RWPE2 (cell line): ENCODE results near the gene NR6A1.

Experiments
- ATAC-seq: fragments of 200-7000 bp; cut with Tn5 transposase; 3 replicates; pipeline ENCODE4 v1.9.1; 2021; ENCODE audit warnings: low read depth
- DNase-seq: peaks from one replicate; pipeline ENCODE4 v3.0.0-alpha.2; 2020; ENCODE audit warnings: low spot score
- H3K27ac ChIP-seq: fragments of 450-650 bp; 2 replicates; pipeline ENCODE4 v1.5.1; 2017; ENCODE audit warnings: mild to moderate bottlenecking; ENCODE audit not compliant: poor library complexity, severe bottlenecking
- H3K27me3 ChIP-seq: fragments of 250-450 bp; sonication (Bioruptor Pico); 2 replicates; pipeline ENCODE4 v1.5.1; 2021; ENCODE audit warnings: mild to moderate bottlenecking, moderate library complexity; ENCODE audit not compliant: insufficient read depth, poor library complexity, severe bottlenecking
- H3K36me3 ChIP-seq: fragments of 250-450 bp; sonication (Bioruptor Pico); 2 replicates; pipeline ENCODE4 v1.5.1; 2020; ENCODE audit warnings: low read depth, mild to moderate bottlenecking, moderate library complexity
- H3K4me1 ChIP-seq: fragments of 250-450 bp; sonication (Bioruptor Pico); 2 replicates; pipeline ENCODE4 v1.5.1; 2021; ENCODE audit warnings: mild to moderate bottlenecking, moderate library complexity; ENCODE audit not compliant: insufficient read depth, poor library complexity, severe bottlenecking
- H3K4me3 ChIP-seq: fragments of 250-450 bp; sonication (Bioruptor Pico); 2 replicates; pipeline ENCODE4 v1.5.1; 2021; ENCODE audit warnings: mild to moderate bottlenecking, moderate library complexity; ENCODE audit not compliant: severe bottlenecking
- H3K9me3 ChIP-seq: fragments of 250-450 bp; sonication (Bioruptor Pico); 2 replicates; pipeline ENCODE4 v1.5.1; 2021; ENCODE audit warnings: mild to moderate bottlenecking, moderate library complexity; ENCODE audit not compliant: severe bottlenecking
- TF ChIP-seq, protein P1 (sequence below): fragments of 450-650 bp; IDR thresholded peaks from one replicate; pipeline ENCODE4 v1.5.1; 2017; ENCODE audit warnings: mild to moderate bottlenecking, moderate library complexity; ENCODE audit not compliant: poor library complexity, severe bottlenecking

The NR6A1 gene

GRCh38 chr9:124615100-124615742 is 155.9 kb downstream of the NR6A1 start:
- H3K36me3 ChIP-seq: no peaks in the 10 kb centered on the region
- TF ChIP-seq, protein P1, sequence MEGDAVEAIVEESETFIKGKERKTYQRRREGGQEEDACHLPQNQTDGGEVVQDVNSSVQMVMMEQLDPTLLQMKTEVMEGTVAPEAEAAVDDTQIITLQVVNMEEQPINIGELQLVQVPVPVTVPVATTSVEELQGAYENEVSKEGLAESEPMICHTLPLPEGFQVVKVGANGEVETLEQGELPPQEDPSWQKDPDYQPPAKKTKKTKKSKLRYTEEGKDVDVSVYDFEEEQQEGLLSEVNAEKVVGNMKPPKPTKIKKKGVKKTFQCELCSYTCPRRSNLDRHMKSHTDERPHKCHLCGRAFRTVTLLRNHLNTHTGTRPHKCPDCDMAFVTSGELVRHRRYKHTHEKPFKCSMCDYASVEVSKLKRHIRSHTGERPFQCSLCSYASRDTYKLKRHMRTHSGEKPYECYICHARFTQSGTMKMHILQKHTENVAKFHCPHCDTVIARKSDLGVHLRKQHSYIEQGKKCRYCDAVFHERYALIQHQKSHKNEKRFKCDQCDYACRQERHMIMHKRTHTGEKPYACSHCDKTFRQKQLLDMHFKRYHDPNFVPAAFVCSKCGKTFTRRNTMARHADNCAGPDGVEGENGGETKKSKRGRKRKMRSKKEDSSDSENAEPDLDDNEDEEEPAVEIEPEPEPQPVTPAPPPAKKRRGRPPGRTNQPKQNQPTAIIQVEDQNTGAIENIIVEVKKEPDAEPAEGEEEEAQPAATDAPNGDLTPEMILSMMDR: no peak
- H3K27me3 ChIP-seq: no peaks in the 10 kb centered on the region
- peaks cover 9% of the 10 kb centered on the region for H3K4me1 ChIP-seq
- no peak overlapping the region for H3K4me3 ChIP-seq
- no peak for ATAC-seq
- H3K9me3 ChIP-seq: no peaks in the 10 kb centered on the region
- no peak for DNase-seq
- no peak overlapping the region for H3K27ac ChIP-seq

- TF ChIP-seq, protein P1: no peak
- Histone ChIP-seq H3K4me1 (peaks cover 9% of the 10 kb centered on the region), H3K4me3 (no peak overlapping the region), H3K27me3 (no peaks in the 10 kb centered on the region), H3K27ac (no peak overlapping the region), H3K9me3 (no peaks in the 10 kb centered on the region), H3K36me3 (no peaks in the 10 kb centered on the region)
- DNase-seq: no peak
- ATAC-seq: no peak
These were observed 157.3 kb downstream of the NR6A1 start for GRCh38 chr9:124613849-124614248.

DNA sequence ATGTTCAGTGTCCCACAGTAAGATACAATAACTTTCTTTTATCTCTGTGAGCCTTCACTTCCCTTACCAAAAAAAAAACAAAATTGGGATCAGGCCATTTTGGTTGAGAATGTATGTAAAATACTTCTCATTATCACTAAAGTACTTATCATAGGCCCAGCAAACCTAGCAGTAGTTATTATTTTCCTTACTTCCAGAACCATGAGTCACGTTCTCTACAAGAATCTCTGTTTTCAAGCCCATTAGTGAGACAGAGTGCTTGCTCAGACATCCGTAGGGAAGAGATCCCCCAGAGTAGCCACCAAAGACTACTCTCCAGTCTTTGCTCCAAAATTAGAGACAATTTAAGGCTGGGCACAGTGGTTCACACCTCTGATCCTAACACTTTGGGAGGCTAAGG is 160.0 kb downstream of the NR6A1 start:
- Histone ChIP-seq H3K27ac (no peak overlapping the region), H3K27me3 (no peaks in the 10 kb centered on the region), H3K36me3 (no peaks in the 10 kb centered on the region), H3K4me3 (no peak overlapping the region), H3K4me1 (peaks cover 3% of the 10 kb centered on the region), H3K9me3 (no peaks in the 10 kb centered on the region)
- ATAC-seq (no peak), DNase-seq (no peak)
- TF ChIP-seq, protein P1: no peak

- Histone ChIP-seq H3K27me3 (no peaks in the 10 kb centered on the region), H3K27ac (no peak overlapping the region), H3K9me3 (no peaks in the 10 kb centered on the region), H3K4me3 (no peak overlapping the region), H3K36me3 (no peaks in the 10 kb centered on the region), H3K4me1 (peaks cover 9% of the 10 kb centered on the region)
- TF ChIP-seq, protein P1: no peak
- DNase-seq (no peak), ATAC-seq (no peak)
These were observed 165.1 kb downstream of the NR6A1 start for GRCh38 chr9:124606027-124606426.

GRCh38 chr9:124605258-124605657 is 165.9 kb downstream of the NR6A1 start:
- TF ChIP-seq, protein P1: no peak
- H3K36me3 ChIP-seq: no peaks in the 10 kb centered on the region

More at GRCh38 chr9:124605258-124605657, 165.9 kb downstream of the NR6A1 start:
- H3K27me3 ChIP-seq: no peaks in the 10 kb centered on the region
- no peak overlapping the region for H3K4me3 ChIP-seq
- H3K4me1 ChIP-seq: peaks cover 9% of the 10 kb centered on the region
- no peak for DNase-seq
- no peak overlapping the region for H3K27ac ChIP-seq
- ATAC-seq: no peak
- H3K9me3 ChIP-seq: no peaks in the 10 kb centered on the region
